Fibroblast of lung (primary cell): ENCODE results near the gene TBC1D23.

ENCODE experiments used
- EZH2 ChIP-seq: IDR thresholded peaks from 2 replicates; pipeline ENCODE4 v1.5.1; 2012; ENCODE audit warnings: low read length, control low read depth, mild to moderate bottlenecking; ENCODE audit errors: missing control alignments
- TF ChIP-seq, protein P1 (sequence below), 2 donors: IDR thresholded peaks in 1 of 2; conservative IDR thresholded peaks in 1 of 2; 1 replicate in 1 of 2; 2 replicates in 1 of 2; pipeline ENCODE4 v1.5.1; 2011 to 2012; ENCODE audit warnings: low read length in 2 of 2, control low read depth in 1 of 2, inconsistent platforms in 1 of 2, low read depth in 1 of 2, mild to moderate bottlenecking in 1 of 2

DNA sequence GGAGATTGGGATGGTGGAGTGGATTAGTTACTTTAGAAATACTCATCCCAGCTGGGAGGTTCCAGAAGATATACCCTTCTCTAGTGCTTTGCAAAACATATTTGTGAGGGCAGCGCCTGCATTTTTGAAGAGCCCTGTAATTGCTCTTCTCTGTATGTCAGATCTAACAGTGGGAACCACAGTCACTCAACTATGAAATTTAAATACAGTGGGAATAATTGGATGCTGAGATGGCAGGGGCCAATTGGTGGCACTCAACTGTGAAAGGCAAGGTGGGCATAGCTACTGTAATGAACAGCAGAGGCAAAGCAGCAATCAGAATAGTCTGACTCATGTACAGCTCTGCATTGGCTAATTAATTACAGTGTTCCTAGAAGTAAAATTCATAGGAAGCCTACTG is 22.2 kb upstream of the TBC1D23 start:
- TF ChIP-seq, protein P1, sequence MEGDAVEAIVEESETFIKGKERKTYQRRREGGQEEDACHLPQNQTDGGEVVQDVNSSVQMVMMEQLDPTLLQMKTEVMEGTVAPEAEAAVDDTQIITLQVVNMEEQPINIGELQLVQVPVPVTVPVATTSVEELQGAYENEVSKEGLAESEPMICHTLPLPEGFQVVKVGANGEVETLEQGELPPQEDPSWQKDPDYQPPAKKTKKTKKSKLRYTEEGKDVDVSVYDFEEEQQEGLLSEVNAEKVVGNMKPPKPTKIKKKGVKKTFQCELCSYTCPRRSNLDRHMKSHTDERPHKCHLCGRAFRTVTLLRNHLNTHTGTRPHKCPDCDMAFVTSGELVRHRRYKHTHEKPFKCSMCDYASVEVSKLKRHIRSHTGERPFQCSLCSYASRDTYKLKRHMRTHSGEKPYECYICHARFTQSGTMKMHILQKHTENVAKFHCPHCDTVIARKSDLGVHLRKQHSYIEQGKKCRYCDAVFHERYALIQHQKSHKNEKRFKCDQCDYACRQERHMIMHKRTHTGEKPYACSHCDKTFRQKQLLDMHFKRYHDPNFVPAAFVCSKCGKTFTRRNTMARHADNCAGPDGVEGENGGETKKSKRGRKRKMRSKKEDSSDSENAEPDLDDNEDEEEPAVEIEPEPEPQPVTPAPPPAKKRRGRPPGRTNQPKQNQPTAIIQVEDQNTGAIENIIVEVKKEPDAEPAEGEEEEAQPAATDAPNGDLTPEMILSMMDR (conservative IDR thresholded peaks at IDR 0.05 in 1 of 2, IDR thresholded peaks at IDR 0.05 in 1 of 2; ENCODE audit: low read depth in 1 of 2, low read length in 2 of 2), result no peak
- TF ChIP-seq EZH2, result no peak
